K562 (cell line): Measurements from ENCODE around the gene SH2D7. TPM values are rescaled to one million over a fixed set of nuclear protein-coding genes. Genes with fewer than 3 reads are reported as not detected.

Source experiments
- ATAC-seq: fragments of 200-7000 bp; cut with Tn5 transposase; 3 replicates; pipeline ENCODE4 v1.9.1; 2020; ENCODE audit warnings: moderate library complexity
- BruUV-seq: library from RNA; stranded (reverse); fragments of 400-500 nt; replicated peaks from 2 replicates; lab custom pipeline; 2021; lab: Mats Ljungman, UMichigan
- CTCF ChIA-PET: fragments of 300-600 bp; formaldehyde crosslinking; extraction: SDS; loops from one replicate; lab custom pipeline; 2021; ENCODE audit warnings: low intra/inter-chr PET ratio; lab: Yijun Ruan, JAX
- POLR2A ChIA-PET: fragments of 300-600, 350-650 bp; sonication (Branson Sonifier 250); formaldehyde crosslinking; extraction: SDS; loops from one replicate; lab custom pipeline; 2021; ENCODE audit warnings: antibody characterized with exemption, inconsistent platforms; lab: Yijun Ruan, JAX
- DNase-seq, 4 experiments: peaks; one replicate each; pipeline versions ENCODE4 v3.0.0 to v3.0.0-alpha.2; 2011 to 2018; ENCODE audit warnings: low spot score in 3 of 4, mixed read lengths in 3 of 4; ENCODE audit errors: extremely low read depth in 1 of 4
- FAIRE-seq: peaks from 2 replicates; lab custom pipeline; 2011; peaks lifted over from hg19 to GRCh38; lab: Jason Lieb, UNC
- H2AFZ ChIP-seq: 2 replicates; pipeline ENCODE4 v1.6.0; 2011; ENCODE audit warnings: low read depth, low read length, control low read depth, inconsistent platforms
- H3K27ac ChIP-seq: fragments of 200-600 bp; 3 replicates; pipeline ENCODE4 v1.8.0; 2011; ENCODE audit warnings: low read depth, mild to moderate bottlenecking, control low read depth, inconsistent platforms, low read length, moderate library complexity, mixed read lengths; ENCODE audit errors: extremely low read depth
- H3K27me3 ChIP-seq, 2 experiments: fragments of 300-600 bp in 1 of 2; 2 replicates in 1 of 2; 3 replicates in 1 of 2; pipeline versions ENCODE4 v1.6.0 to v1.8.0; 2011; ENCODE audit warnings: inconsistent platforms in 2 of 2, low read length in 2 of 2, mild to moderate bottlenecking in 1 of 2, mixed read lengths in 1 of 2, moderate library complexity in 1 of 2; ENCODE audit not compliant: control insufficient read depth in 2 of 2, insufficient read depth in 2 of 2
- H3K36me3 ChIP-seq: fragments of 300-600 bp; 3 replicates; pipeline ENCODE4 v1.8.0; 2011; ENCODE audit warnings: mild to moderate bottlenecking, low read length, inconsistent platforms; ENCODE audit not compliant: control insufficient read depth, insufficient read depth
- H3K4me1 ChIP-seq, 2 experiments: fragments of 200-600 bp in 1 of 2; replicated peaks in 1 of 2; 2 replicates in 1 of 2; 3 replicates in 1 of 2; pipeline versions ENCODE4 v1.5.1 to v1.8.0; 2011; ENCODE audit warnings: inconsistent platforms in 2 of 2, low read length in 2 of 2, mild to moderate bottlenecking in 1 of 2, mixed read lengths in 1 of 2, moderate library complexity in 1 of 2; ENCODE audit not compliant: control insufficient read depth in 2 of 2, insufficient read depth in 2 of 2
- H3K4me2 ChIP-seq: 2 replicates; pipeline ENCODE4 v1.6.1; 2011; ENCODE audit warnings: low read length, control low read depth, inconsistent platforms, mixed read lengths; ENCODE audit not compliant: insufficient read depth
- H3K4me3 ChIP-seq: fragments of 200-600 bp; sonication (generic), shearing (Covaris generic); 2 replicates; pipeline ENCODE4 v1.5.1; 2016; ENCODE audit warnings: control low read depth, inconsistent platforms
- H3K79me2 ChIP-seq: fragments of 200-600 bp; 3 replicates; pipeline ENCODE4 v1.8.0; 2011; ENCODE audit warnings: low read length, inconsistent platforms; ENCODE audit not compliant: control insufficient read depth, insufficient read depth
- H3K9ac ChIP-seq, 2 experiments: 2 replicates each; pipeline versions ENCODE4 v1.6.0 to v1.6.1; 2011; ENCODE audit warnings: low read depth in 2 of 2, low read length in 2 of 2, control low read depth in 1 of 2, inconsistent platforms in 1 of 2, mild to moderate bottlenecking in 1 of 2, mixed read lengths in 1 of 2; ENCODE audit not compliant: insufficient read depth in 1 of 2
- H3K9me1 ChIP-seq: one replicate; pipeline ENCODE4 v1.6.0; 2011; ENCODE audit warnings: inconsistent platforms, mild to moderate bottlenecking, low read length, moderate library complexity; ENCODE audit not compliant: control insufficient read depth, insufficient read depth
- H3K9me3 ChIP-seq: replicated peaks from 2 replicates; pipeline ENCODE4 v1.5.1; 2011; ENCODE audit warnings: low read depth, low read length, inconsistent platforms; ENCODE audit not compliant: control insufficient read depth, insufficient read depth
- H4K20me1 ChIP-seq: replicated peaks from 2 replicates; pipeline ENCODE4 v1.6.1; 2011; ENCODE audit warnings: low read length, inconsistent platforms, mixed read lengths; ENCODE audit not compliant: control insufficient read depth, insufficient read depth
- ARID2 ChIP-seq: fragments of 450-650 bp; IDR thresholded peaks from 2 replicates; pipeline ENCODE4 v1.6.1; 2017; ENCODE audit warnings: antibody characterized with exemption, mild to moderate bottlenecking
- HDAC1 ChIP-seq, 2 experiments: fragments of 450-650 bp; IDR thresholded peaks; 2 replicates each; pipeline ENCODE4 v1.6.1; 2016 to 2017; ENCODE audit warnings: inconsistent platforms in 1 of 2, mild to moderate bottlenecking in 1 of 2, moderate library complexity in 1 of 2
- HDAC6 ChIP-seq: IDR thresholded peaks from 2 replicates; pipeline ENCODE4 v1.6.1; 2012; ENCODE audit warnings: low read depth, mild to moderate bottlenecking, control low read depth, inconsistent platforms, low read length, moderate library complexity
- HDAC8 ChIP-seq: fragments of 450-650 bp; IDR thresholded peaks from 2 replicates; pipeline ENCODE4 v1.6.1; 2016; ENCODE audit warnings: mild to moderate bottlenecking, missing genetic modification characterization, moderate library complexity, missing compliant biosample characterization
- MCM2 ChIP-seq: fragments of 450-650 bp; IDR thresholded peaks from 2 replicates; pipeline ENCODE4 v1.6.1; 2017; ENCODE audit warnings: low read depth, mild to moderate bottlenecking
- PBX2 ChIP-seq, 2 experiments: IDR thresholded peaks in 1 of 2; conservative IDR thresholded peaks in 1 of 2; 2 replicates each; pipeline ENCODE4 v1.6.1; 2016; ENCODE audit warnings: low read depth in 2 of 2, mild to moderate bottlenecking in 1 of 2, missing compliant biosample characterization in 1 of 2, missing genetic modification characterization in 1 of 2, moderate library complexity in 1 of 2
- PHF8 ChIP-seq: fragments of 200-600 bp; sonication (generic); IDR thresholded peaks from 2 replicates; pipeline ENCODE4 v1.6.1; 2012; ENCODE audit warnings: mixed run types, mild to moderate bottlenecking, inconsistent platforms, low read length, moderate library complexity, borderline replicate concordance
- TFAP4 ChIP-seq: sonication (generic); formaldehyde crosslinking; IDR thresholded peaks from 2 replicates; pipeline ENCODE4 v1.8.0; 2022; ENCODE audit warnings: missing genetic modification reagents, mild to moderate bottlenecking, moderate library complexity, borderline replicate concordance
- VEZF1 ChIP-seq: fragments of 200-800 bp; sonication (Bioruptor generic); IDR thresholded peaks from 2 replicates; pipeline ENCODE4 v1.6.1; 2017; ENCODE audit warnings: missing genetic modification characterization, missing compliant biosample characterization
- ZBTB33 ChIP-seq: sonication (generic); formaldehyde crosslinking; IDR thresholded peaks from 2 replicates; pipeline ENCODE4 v1.8.1; 2023; ENCODE audit warnings: mild to moderate bottlenecking, missing genetic modification reagents
- ZNF239 ChIP-seq: fragments of 250-450 bp; sonication (Bioruptor Pico); IDR thresholded peaks from 2 replicates; pipeline ENCODE4 v1.4.0; 2020; ENCODE audit warnings: mild to moderate bottlenecking
- ZNF431 ChIP-seq: sonication (generic); formaldehyde crosslinking; IDR thresholded peaks from 2 replicates; pipeline ENCODE4 v1.8.0; 2022; ENCODE audit warnings: mild to moderate bottlenecking, missing genetic modification reagents
- WGBS: fragments of 100-300 bp; shearing (Covaris generic); methylation state at CpG from one replicate; pipeline ENCODE4 v1.1.6; 2016; ENCODE audit warnings: low coverage, mixed read lengths; ENCODE audit not compliant: insufficient coverage; ENCODE audit errors: missing lambda C conversion rate; 5-methylcytosine and 5-hydroxymethylcytosine counted together
- in situ Hi-C: fragments of 300-500 bp; cut with MboI; formaldehyde crosslinking; loops from 4 replicates; pipeline ENCODE4 v1.15.0; 2018; ENCODE audit warnings: inconsistent platforms, mixed read lengths
- intact Hi-C: fragments of 100-400 bp; cut with micrococcal nuclease; formaldehyde crosslinking; loops from 2 replicates; pipeline ENCODE4 v1.14.2; 2022
- polyA plus RNA-seq, 8 experiments: library from polyadenylated mRNA; depleted of rRNA in 4 of 8; stranded (reverse) in 5 of 8; unstranded in 3 of 8; fragments of >200 nt; fragmentation: Nextera tagmentation in 2 of 8; fragmentation: Illumina TruSeq in 1 of 8; extraction: Ambion mirVana in 2 of 8; extraction: Trizol in 1 of 8; gene quantifications; 2 replicates each; pipeline versions ENCODE4 v1.2.1 to v1.2.3, GENCODE V29; 2011 to 2014; ENCODE audit warnings: inconsistent platforms in 1 of 8, missing spikeins in 1 of 8
- total RNA-seq, 7 experiments: library from RNA; depleted of rRNA in 6 of 7; stranded (reverse); fragments of >200 nt in 6 of 7; fragmentation: Illumina TruSeq in 2 of 7; extraction: Trizol in 2 of 7; gene quantifications; 2 replicates each; pipeline versions ENCODE4 v1.2.1 to v1.2.3, GENCODE V29; 2011 to 2021; ENCODE audit warnings: low replicate concordance in 1 of 7

The SH2D7 gene
- total and polyA plus RNA-seq, 9 of the 15 experiments (the other 6 are each of a cell fraction or from before 2014, with no cell fraction given), result not detected

GRCh38 chr15:78077871-78078210 is 14.5 kb upstream of the SH2D7 start:
- H3K36me3 ChIP-seq, result no peaks in the 10 kb centered on the region
- H3K79me2 ChIP-seq, result peaks cover 10% of the 10 kb centered on the region; the same call in 2 of the 3 replicates
- intact Hi-C loops, result no loop called here
- H3K9me3 ChIP-seq, result no peaks in the 10 kb centered on the region
- peak overlapping the region; percentile 23 to 96; a peak in 2 of 4 replicates for H3K9ac ChIP-seq
- H3K4me3 ChIP-seq, result peak overlapping the region; percentile 81
- peaks cover 7 to 17% of the 10 kb centered on the region in 2 experiments; a peak in 3 of 5 replicates for H3K4me1 ChIP-seq
- POLR2A ChIA-PET, result interaction anchor here (1.0 kb wide), 1 partner anchor 18 kb away, joined by 3 read pairs; no protein-coding TSS in a partner anchor
- peak overlapping the region; percentile 93 for H3K4me2 ChIP-seq
- in situ Hi-C loops, result no loop called here
- no peak overlapping the region; the same call in 2 of the 3 replicates for H3K27ac ChIP-seq
- CTCF ChIA-PET, result no interaction called here
- ATAC-seq (peak; percentile 32), FAIRE-seq (no peak), DNase-seq (no peak)
- no peaks in the 10 kb centered on the region for H3K27me3 ChIP-seq
- no peaks in the 10 kb centered on the region for H3K9me1 ChIP-seq
- peak overlapping the region; percentile 97 for H2AFZ ChIP-seq
- BruUV-seq, result no TSS peak
- 22% methylated on average over 7 of the region's 7 CpGs for WGBS
- H4K20me1 ChIP-seq, result peaks cover 9% of the 10 kb centered on the region
- TF ChIP-seq ZBTB33 (CRISPR knock-in tag) (peak; percentile 36; the same call in 1 of the 2 replicates), HDAC6 (no peak), ZNF239 (CRISPR knock-in tag) (no peak), PBX2 (CRISPR knock-in tag; IDR thresholded peaks at IDR 0.05; ENCODE audit: low read depth) (no peak), PBX2 (tag; conservative IDR thresholded peaks at IDR 0.05; ENCODE audit: low read depth) (no peak), HDAC8 (no peak), MCM2 (no peak), VEZF1 (CRISPR knock-in tag) (peak; percentile 22; the same call in 1 of the 2 replicates), ZNF431 (CRISPR knock-in tag) (no peak), PHF8 (no peak), TFAP4 (no peak), HDAC1 (IDR thresholded peaks at IDR 0.05) (no peak), ARID2 (no peak)
